ENCODE results near the gene NLRP5. TPM values are rescaled to one million over a fixed set of nuclear protein-coding genes. Genes with fewer than 3 reads are reported as not detected.

NLRP5 gene
- total RNA-seq, 1 experiment from 2014 or later, result not detected

- Histone ChIP-seq H3K4me3 (no peak overlapping the region), H4K20me1 (ENCODE audit: insufficient read depth) (peaks cover 77% of the 10 kb centered on the region), H3K79me2 (ENCODE audit: low read depth) (peaks cover 22% of the 10 kb centered on the region), H3K4me2 (no peak overlapping the region), H3K9me3 (ENCODE audit: insufficient read depth, low read depth) (no peaks in the 10 kb centered on the region), H3K4me1 (replicated peaks; ENCODE audit: insufficient read depth) (peaks cover 6% of the 10 kb centered on the region), H3K27me3 (ENCODE audit: insufficient read depth, low read depth) (no peaks in the 10 kb centered on the region), H2AFZ (no peak overlapping the region), H3K27ac (no peak overlapping the region), H3K36me3 (ENCODE audit: low read depth) (no peaks in the 10 kb centered on the region), H3K9me2 (ENCODE audit: insufficient read depth) (no peaks in the 10 kb centered on the region), H3F3A (ENCODE audit: insufficient read depth, low read depth) (peaks cover 29% of the 10 kb centered on the region)
- no peak for TF ChIP-seq EZH2 (IDR thresholded peaks at IDR 0.05; ENCODE audit: low read depth)
- TF ChIP-seq, protein P1, sequence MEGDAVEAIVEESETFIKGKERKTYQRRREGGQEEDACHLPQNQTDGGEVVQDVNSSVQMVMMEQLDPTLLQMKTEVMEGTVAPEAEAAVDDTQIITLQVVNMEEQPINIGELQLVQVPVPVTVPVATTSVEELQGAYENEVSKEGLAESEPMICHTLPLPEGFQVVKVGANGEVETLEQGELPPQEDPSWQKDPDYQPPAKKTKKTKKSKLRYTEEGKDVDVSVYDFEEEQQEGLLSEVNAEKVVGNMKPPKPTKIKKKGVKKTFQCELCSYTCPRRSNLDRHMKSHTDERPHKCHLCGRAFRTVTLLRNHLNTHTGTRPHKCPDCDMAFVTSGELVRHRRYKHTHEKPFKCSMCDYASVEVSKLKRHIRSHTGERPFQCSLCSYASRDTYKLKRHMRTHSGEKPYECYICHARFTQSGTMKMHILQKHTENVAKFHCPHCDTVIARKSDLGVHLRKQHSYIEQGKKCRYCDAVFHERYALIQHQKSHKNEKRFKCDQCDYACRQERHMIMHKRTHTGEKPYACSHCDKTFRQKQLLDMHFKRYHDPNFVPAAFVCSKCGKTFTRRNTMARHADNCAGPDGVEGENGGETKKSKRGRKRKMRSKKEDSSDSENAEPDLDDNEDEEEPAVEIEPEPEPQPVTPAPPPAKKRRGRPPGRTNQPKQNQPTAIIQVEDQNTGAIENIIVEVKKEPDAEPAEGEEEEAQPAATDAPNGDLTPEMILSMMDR (conservative IDR thresholded peaks at IDR 0.05), result no peak
- no peak for DNase-seq
- ChIA-PET POLR2A (ENCODE audit: unreplicated experiment) (no interaction called here), CTCF (no interaction called here)
- intact Hi-C loops (cut with micrococcal nuclease; ENCODE audit: unreplicated experiment), result no loop called here
- no TSS peak for BruUV-seq (replicated peaks)
These were observed 98.4 kb downstream of the NLRP5 start for GRCh38 chr19:56084835-56085536.

- TF ChIP-seq, protein P1 (conservative IDR thresholded peaks at IDR 0.05), result no peak
- no peak for TF ChIP-seq EZH2 (IDR thresholded peaks at IDR 0.05; ENCODE audit: low read depth)
- no peak overlapping the region for H2AFZ ChIP-seq
- H3K27me3 ChIP-seq (ENCODE audit: insufficient read depth, low read depth), result no peaks in the 10 kb centered on the region
- BruUV-seq (replicated peaks), result no TSS peak
- peaks cover 29% of the 10 kb centered on the region for H3K79me2 ChIP-seq (ENCODE audit: low read depth)
- H3K9me2 ChIP-seq (ENCODE audit: insufficient read depth), result no peaks in the 10 kb centered on the region
- peaks cover 84% of the 10 kb centered on the region for H4K20me1 ChIP-seq (ENCODE audit: insufficient read depth)
- ChIA-PET CTCF (no interaction called here), POLR2A (ENCODE audit: unreplicated experiment) (no interaction called here)
- no peak overlapping the region for H3K4me2 ChIP-seq
- no peak overlapping the region for H3K27ac ChIP-seq
- H3K9me3 ChIP-seq (ENCODE audit: insufficient read depth, low read depth), result no peaks in the 10 kb centered on the region
- DNase-seq, result no peak
- peaks cover 14% of the 10 kb centered on the region for H3K4me1 ChIP-seq (replicated peaks; ENCODE audit: insufficient read depth)
- no peaks in the 10 kb centered on the region; the same call in 1 of the 2 replicates for H3K36me3 ChIP-seq (ENCODE audit: low read depth)
- peaks cover 37% of the 10 kb centered on the region for H3F3A ChIP-seq (ENCODE audit: insufficient read depth, low read depth)
- H3K4me3 ChIP-seq, result no peak overlapping the region
- intact Hi-C loops (cut with micrococcal nuclease; ENCODE audit: unreplicated experiment), result no loop called here
These were observed 99.1 kb downstream of the NLRP5 start for GRCh38 chr19:56085571-56086275.

GRCh38 chr19:56086671-56087430 is 100.3 kb downstream of the NLRP5 start:
- intact Hi-C loops (cut with micrococcal nuclease; ENCODE audit: unreplicated experiment), result no loop called here
- Histone ChIP-seq H3K9me2 (ENCODE audit: insufficient read depth) (no peaks in the 10 kb centered on the region), H3K4me3 (no peak overlapping the region), H3K9me3 (ENCODE audit: insufficient read depth, low read depth) (no peaks in the 10 kb centered on the region), H3K36me3 (ENCODE audit: low read depth) (no peaks in the 10 kb centered on the region; the same call in 1 of the 2 replicates), H3K79me2 (ENCODE audit: low read depth) (peaks cover 29% of the 10 kb centered on the region), H3K4me1 (replicated peaks; ENCODE audit: insufficient read depth) (peaks cover 21% of the 10 kb centered on the region), H3K4me2 (no peak overlapping the region), H3K27me3 (ENCODE audit: insufficient read depth, low read depth) (no peaks in the 10 kb centered on the region), H4K20me1 (ENCODE audit: insufficient read depth) (peaks cover 82% of the 10 kb centered on the region), H3F3A (ENCODE audit: insufficient read depth, low read depth) (peaks cover 46% of the 10 kb centered on the region), H2AFZ (no peak overlapping the region), H3K27ac (no peak overlapping the region)
- POLR2A ChIA-PET (ENCODE audit: unreplicated experiment), result no interaction called here
- TF ChIP-seq EZH2 (IDR thresholded peaks at IDR 0.05; ENCODE audit: low read depth), result no peak
- TF ChIP-seq, protein P1 (conservative IDR thresholded peaks at IDR 0.05), result no peak
- DNase-seq, result no peak
- BruUV-seq (replicated peaks), result no TSS peak
- CTCF ChIA-PET, result no interaction called here
